NCI-H510A (cell line): ENCODE results near the gene IRF2BP2.
A peak's percentile ranks its signal among the peaks of the same experiment; 100 is the strongest.
"Not testable (repeated sequence)": the region's sequence is repeated elsewhere in the genome, so short reads cannot be mapped to it uniquely, and the experiment has no call there.

Source experiments
- DNase-seq: peaks from one replicate; lab custom pipeline; 2025; lab: John Stamatoyannopoulos, UW

IRF2BP2 gene

DNA sequence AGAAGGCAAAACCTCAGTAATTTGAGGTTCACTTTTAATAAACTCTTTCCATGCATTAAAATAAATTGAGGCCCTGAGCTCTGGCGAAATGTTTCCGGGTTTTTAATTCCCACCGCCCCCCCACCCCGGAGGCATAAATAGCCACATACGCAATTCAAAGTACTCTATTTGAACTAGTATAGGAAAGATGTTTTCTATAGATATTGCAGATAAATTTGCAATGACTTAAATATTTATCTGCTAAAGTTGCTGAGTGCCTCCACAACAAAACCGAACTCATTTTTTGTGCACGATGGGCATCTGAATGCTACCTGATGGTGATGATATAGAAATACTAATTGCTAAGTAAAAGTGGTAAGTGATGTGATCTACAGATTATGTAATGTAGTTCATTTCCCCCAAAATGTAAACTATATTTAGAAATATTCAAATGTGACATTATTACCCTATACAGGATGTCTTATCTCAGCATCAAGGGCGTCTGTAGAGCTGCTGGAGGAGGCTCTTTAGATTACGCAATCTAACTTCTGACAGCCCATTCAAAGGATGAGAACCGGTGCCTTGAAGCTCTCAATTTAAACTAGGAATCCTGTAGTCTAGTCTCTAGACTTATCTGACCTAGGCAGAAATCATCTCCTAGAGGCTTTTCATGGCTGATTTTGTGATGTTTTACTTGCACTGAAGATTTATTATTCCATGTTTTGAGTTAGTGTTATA, 8.5 kb downstream of the IRF2BP2 start:
- no peak for DNase-seq

DNA sequence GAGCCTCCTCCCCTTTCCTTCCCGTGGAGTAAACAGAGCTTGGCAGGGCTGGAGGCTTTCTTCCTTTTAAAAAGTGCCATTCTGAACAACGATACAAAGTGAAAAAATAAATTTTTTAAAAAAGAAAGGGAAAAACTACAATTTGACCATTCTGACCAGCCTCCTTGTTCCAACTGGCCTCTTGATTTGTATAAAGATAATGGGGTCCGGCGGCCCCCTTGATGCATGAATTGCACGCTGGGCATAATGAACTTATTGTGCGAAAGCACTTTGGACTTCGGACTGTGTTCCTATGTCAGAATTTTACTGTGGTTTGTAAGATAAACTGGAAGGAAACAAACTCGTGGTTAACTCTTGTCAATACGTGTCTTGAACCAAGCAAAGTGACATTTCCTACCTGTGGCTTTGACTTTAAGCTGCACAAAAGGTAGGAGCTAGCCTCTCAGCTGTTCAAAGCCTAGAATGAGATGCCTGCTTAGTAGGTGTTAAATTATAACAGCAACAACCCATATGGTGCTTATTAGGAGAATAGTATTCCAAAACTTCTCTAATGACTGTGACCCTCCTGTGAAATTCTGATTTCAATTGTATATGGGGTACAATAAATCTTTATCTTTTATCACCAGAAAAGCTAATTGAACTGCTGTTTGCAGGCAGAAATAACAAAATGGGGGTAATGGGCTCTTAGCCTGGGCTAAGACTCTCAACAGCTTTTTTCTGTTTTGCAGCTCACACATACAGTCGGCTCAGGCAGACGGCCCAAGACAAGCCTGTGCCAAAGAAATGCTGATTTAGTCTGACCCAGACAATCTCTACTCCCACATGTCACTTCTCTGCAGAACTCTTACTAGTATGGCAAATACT, 9.3 kb downstream of the IRF2BP2 start:
- DNase-seq: no peak

- DNase-seq: peak; percentile 92
Observed at GRCh38 chr1:234599617-234600417, 10.2 kb downstream of the IRF2BP2 start.

DNA sequence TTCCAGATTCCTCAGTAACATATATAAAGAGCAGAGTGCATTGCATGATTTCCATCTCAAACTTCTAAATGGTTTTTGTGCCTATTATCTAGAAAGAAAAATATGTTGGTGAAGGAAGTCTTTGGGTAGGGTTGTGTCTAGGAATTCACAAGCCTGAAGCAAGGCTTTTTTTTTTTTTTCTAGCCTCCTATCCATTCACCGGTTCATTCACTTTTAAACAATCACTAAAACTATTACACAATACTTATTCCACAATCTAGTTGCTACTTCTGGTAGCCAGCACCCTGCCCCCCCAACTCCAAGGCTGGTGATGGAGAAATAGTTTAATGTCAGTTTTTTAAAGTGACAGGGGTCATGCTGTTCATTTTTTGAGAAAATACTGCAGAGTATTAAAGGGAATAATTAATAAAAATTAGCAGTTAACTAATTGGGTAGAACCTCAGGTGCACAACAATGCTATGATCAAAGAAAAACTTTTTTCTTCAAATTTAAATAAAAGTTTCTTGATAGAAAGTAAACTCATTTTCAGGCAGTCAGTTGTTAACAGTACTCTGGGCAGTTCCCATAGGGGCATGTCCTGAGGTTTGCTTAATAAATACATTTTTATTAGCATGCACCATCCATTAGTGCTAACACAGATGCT, 10.9 kb downstream of the IRF2BP2 start:
- DNase-seq: no peak

GRCh38 chr1:234597894-234598293, 12.1 kb downstream of the IRF2BP2 start:
- DNase-seq: no peak

- no peak for DNase-seq
Observed at GRCh38 chr1:234595899-234596298, 14.1 kb downstream of the IRF2BP2 start.

GRCh38 chr1:234594575-234594974, 15.4 kb downstream of the IRF2BP2 start:
- not testable (repeated sequence) for DNase-seq

- DNase-seq: no peak
Observed at GRCh38 chr1:234593771-234594504, 16.0 kb downstream of the IRF2BP2 start.

- no peak for DNase-seq
Observed at GRCh38 chr1:234593109-234593508, 16.9 kb downstream of the IRF2BP2 start.

DNA sequence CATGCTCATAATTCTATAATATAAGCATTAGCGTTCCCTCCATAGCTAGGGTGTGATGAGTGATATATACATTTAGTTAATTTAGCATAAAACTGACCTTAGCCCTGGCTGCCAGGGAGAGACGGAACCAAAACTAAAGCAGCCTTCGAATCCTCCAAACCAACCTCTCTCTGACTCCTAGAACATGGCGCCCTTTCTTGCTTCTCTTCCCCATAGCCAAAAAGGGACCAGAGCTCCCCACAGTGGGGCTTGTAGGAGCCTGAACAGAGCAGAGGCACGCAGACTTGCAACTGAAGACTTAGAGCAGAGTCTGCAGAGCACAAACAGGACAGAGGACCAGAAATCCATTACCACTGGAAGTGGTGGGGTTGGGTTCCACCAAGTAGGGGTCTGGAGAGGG, 17.7 kb downstream of the IRF2BP2 start:
- DNase-seq: no peak

DNA sequence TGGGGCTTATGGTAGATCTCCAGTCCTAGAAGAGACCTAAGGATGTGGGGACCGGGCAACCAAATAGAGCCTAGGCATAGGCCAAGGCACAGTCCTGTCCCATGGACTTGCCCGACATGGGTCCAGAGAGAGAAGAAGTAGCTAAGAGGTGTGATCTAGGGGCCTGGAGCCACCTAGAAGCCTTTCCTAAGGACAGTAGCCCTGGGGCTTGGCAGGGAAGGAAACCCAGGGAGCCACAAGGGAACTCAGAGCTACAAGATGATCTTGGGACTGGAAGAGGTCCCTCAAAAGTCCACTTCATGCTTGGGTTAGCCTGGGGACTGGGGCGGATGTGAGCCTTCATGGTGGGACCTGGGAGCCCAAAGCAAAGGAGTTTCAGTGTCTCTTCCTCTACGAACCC, 18.8 kb downstream of the IRF2BP2 start:
- no peak for DNase-seq

GRCh38 chr1:234589854-234590620, 19.9 kb downstream of the IRF2BP2 start:
- DNase-seq: no peak

DNA sequence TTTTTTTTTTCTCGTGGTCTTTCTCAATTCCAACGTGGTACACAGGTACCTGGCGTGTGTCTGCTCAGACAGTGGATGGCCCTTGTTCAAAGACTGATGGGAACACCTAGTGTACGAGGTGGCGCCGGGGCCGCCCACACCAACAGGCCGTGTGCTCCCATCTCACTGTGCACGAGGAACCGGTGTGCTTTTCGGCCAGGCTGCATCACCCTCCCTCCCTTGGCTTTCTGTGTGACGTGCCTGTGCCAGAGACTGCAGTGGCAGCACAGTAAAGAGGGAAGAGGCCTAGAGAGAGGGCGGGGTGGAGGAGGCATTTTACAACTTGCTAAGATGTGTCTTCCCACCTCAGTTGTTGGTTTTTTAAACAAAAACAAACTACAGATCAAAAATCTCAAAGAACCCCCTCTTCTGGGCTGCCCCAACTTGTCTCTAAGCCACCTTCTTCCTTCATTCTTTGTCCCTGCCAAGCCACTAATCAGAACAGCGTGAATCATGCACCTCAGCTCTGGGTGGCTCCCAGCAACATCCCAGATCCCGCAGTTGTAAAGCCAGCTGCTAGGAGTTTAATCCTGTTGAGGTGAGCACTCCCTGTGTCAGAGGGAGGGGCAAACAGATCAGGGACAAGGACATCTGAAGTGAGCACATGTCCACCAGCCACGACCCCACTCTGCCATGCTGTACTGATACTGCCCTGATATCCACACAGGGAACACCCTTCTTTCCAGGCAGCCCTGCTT, 20.7 kb downstream of the IRF2BP2 start:
- DNase-seq: no peak

GRCh38 chr1:234588386-234588785, 21.6 kb downstream of the IRF2BP2 start:
- DNase-seq: no peak

DNA sequence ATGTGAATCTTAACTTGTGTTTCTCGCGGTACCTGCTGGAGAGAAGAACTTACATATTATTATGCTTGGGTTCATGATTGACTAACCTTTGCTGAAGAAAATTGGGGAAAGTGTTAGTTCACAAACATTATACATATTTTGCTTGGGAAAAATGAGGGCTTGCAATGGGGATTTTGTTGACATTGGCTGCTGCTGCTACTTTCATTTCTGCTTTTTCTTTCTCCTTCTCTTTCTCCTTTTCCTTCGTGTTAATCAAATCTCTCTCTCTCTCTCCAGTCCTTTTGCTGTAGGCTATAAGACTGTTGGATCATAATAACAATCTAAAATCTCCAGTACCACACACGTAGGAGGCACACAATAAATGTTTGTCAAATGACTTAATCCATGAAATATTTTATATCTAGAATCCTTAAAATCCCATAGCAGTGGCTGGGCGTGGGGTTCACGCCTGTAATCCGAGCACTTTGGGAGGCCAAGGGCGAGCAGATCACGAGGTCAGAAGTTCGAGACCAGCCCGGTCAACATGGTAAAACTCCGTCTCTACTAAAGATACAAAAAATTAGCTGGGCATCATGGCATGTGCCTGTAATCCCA, 23.0 kb downstream of the IRF2BP2 start:
- DNase-seq: no peak

DNA sequence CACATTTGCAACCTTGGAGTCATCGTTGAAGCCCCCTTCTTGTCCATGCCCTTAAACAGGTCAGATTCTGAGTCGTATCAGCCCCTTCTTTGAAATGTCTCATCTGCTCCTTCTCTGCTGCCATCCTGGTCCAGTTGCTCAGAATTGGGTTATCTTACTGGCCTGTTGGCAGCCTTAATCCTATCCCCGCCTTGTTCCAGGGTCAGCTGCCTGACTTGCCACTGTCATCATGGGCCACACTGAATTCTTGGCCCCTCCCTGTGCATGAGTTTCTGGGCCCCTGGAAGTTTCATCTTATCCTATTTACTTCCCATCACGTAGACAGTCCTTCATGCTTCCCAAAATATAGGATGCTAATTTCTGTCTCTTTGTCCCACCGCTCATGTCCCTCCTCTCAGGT, 23.7 kb downstream of the IRF2BP2 start:
- no peak for DNase-seq

DNA sequence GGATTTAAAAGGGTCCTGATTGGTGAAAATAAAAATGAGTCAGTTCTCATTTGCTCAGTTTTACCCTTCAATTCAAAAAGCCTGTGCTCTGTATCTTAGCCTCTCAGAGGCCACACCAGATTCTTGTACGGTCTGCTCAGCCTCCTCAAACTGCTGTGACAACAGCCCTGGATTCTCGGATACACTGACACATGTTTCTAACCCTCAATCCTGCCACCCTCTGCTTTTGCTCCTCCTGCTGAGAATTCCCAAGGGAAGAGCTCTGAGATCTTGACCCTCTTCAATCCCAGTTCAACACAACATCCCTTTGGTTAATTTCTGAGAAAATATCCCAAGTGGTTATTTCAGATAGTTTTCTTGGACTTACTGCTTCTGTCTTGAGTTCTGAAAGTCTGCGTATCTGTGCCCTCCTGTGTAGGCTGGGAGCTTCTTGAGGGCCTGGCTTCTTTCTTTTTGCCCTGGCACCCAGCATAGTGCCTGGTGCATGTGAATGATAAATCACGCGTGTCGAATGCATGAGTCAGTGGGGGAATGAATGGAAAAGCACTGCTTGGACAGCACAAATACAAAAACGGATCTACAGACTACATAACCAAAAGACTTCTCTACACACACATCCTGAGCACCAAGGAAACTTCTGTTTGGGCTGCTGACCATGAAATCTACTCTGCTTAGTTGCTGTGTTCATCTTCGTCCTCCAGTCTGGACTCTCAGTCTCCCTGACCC, 24.5 kb downstream of the IRF2BP2 start:
- DNase-seq: no peak

DNA sequence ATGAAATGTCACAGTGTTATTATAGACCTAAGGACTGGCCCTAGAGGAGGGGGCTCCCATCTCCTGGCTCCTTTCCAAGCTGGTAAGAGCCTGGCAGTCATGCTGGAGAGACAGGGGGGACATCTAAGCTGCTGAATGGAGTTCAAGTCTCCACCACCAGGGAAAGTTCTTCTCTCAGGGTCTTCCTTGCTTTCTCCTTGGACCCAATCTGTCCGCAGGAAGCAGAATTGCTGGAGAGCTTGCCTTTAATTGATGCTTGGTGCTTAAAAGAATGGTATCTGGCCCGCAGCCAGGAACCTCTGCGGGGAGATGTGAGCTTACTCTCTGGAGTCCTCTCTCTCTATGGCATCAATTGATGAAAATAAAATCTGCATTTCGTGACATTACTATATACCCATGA, 25.1 kb downstream of the IRF2BP2 start:
- peak; percentile 20 for DNase-seq

DNA sequence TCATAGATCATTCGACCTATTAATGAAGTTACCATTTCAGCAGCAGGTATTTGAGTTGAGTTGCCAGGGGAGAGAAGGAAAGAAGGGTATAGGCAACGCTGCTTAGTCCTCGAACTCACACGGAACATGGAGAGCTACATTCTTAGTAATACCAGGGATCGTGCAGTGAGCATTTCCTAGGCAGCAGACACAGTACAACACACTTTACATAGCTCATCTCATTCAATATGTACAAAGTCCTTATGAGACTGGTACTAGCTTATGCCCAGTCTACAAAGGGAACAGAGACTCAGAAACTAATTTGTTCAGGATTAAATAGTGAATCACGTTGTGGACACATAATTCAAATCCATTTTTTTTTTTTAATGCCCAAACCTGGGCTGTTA, 25.6 kb downstream of the IRF2BP2 start:
- no peak for DNase-seq
